Right hindlimb (tissue), 1 donor: Measurements from ENCODE around the gene TMX1.

Experiments
- DNase-seq: peaks from one replicate; pipeline ENCODE4 v3.0.0-alpha.2; 2018

Gene TMX1

DNA sequence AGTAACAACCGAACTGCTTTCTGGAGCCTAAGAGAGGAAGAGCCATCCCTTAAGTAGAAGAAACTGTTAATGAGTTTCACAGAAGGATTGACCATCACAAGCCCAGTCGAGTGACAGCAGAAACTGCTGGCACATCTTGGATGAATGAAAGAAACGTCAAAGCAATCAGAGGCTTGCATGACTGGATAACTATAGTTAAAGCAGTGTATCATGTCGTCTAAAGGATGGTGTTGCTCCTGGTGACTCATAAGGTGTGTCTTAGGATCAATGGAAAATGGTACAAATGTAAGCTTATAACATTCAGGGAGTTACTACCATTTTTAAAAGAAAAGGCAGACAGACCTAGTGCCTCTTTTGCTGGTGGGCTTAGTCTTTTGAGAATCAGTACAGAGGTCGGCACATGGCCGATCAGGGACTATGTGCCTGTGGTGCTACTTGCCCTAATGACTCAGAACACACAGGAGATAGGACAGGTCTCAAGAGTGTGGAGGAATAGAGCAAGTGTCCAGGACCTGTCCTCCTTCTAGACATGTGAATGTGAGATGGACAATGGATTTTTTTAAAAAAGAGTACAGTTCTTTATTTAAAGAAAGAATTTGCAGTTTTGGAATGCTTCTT, 55.7 kb downstream of the TMX1 start:
- no peak for DNase-seq

GRCh38 chr14:51297066-51297465, 57.0 kb downstream of the TMX1 start:
- no peak for DNase-seq

- DNase-seq, result no peak
Measured at GRCh38 chr14:51298895-51299294, 58.8 kb downstream of the TMX1 start.

GRCh38 chr14:51302295-51303030, 62.4 kb downstream of the TMX1 start:
- no peak for DNase-seq

DNA sequence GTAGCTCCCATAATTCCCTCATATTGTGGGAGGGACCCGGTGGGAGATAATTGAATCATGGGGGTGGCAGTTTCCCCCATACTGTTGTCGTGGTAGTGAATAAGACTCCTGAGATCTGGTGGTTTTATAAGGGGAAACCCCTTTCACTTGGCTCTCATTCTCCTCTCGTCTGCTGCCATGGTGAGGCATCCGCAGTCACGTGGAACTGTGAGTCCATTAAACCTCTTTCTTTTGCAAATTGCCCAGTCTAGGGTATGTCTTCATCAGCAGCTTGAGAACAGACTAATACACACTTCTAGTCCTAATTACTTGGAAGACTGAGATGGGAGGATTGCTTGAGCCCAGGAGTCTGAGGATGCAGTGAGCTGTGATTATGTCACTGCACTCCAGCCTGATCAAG, 64.4 kb downstream of the TMX1 start:
- no peak for DNase-seq

- no peak for DNase-seq
Measured at GRCh38 chr14:51304941-51305340, 64.9 kb downstream of the TMX1 start.

DNA sequence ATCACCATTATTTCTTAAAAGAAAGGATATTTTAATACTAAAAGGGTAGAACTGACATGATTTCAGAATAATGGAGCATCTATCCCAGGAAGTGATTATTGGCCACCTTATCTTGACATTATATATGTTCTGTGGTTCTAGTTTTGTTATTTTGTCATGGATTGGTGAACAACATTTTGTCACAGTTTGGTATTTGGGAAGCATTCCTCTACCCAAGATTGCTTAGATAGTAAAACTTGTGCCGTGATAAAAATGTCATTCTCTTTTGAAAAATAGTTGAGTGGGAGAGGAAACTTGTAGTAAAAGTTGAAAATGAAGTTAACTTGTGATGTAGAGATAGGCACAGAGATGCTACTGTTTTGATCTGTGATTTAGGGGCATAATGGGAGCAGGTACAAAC, 65.7 kb downstream of the TMX1 start:
- DNase-seq, result no peak
